ENCODE results near the gene EHF.

GRCh38 chr11:34624069-34624468, 3.2 kb downstream of the EHF start:
- no peak for TF ChIP-seq POLR2AphosphoS5 (IDR thresholded peaks at IDR 0.05; ENCODE audit: borderline replicate concordance, low read depth, low read length)
- no peak for TF ChIP-seq EZH2 (IDR thresholded peaks at IDR 0.05)

Data from SK-N-MC (cell line).